OCI-LY3 (cell line): ENCODE results near the gene CAV1.

Experiments
- EZH2phosphoT487 ChIP-seq: fragments of 200-600 bp; shearing (Covaris generic); IDR thresholded peaks from 2 replicates; pipeline ENCODE4 v1.6.1; 2018; ENCODE audit warnings: antibody characterized with exemption, mixed run types, low read depth
- TF ChIP-seq, protein P1 (sequence below): fragments of 200-600, 300-600 bp; sonication (generic); IDR thresholded peaks from 2 replicates; pipeline ENCODE4 v1.5.1; 2014; ENCODE audit warnings: antibody characterized with exemption, low read length, low read depth

DNA sequence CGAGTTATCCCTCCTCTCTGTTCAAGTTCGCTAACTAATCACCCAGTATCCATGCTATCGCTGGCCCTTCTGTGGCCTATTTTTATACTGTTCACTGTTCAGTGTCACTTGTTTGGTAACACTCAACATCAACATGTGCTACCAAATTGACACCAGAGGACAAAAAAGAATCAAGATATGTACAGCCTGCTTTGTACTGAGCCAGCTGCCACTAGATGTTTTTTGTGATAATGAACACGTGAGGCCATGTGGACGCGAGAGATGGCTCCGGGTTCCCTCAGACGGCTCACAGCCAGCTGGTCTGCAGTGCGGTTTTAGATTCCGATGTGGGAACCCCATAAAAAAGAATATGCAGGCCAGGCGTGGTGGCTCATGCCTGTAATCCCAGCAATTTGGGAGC lies 21.2 kb downstream of the CAV1 start:
- TF ChIP-seq, protein P1, sequence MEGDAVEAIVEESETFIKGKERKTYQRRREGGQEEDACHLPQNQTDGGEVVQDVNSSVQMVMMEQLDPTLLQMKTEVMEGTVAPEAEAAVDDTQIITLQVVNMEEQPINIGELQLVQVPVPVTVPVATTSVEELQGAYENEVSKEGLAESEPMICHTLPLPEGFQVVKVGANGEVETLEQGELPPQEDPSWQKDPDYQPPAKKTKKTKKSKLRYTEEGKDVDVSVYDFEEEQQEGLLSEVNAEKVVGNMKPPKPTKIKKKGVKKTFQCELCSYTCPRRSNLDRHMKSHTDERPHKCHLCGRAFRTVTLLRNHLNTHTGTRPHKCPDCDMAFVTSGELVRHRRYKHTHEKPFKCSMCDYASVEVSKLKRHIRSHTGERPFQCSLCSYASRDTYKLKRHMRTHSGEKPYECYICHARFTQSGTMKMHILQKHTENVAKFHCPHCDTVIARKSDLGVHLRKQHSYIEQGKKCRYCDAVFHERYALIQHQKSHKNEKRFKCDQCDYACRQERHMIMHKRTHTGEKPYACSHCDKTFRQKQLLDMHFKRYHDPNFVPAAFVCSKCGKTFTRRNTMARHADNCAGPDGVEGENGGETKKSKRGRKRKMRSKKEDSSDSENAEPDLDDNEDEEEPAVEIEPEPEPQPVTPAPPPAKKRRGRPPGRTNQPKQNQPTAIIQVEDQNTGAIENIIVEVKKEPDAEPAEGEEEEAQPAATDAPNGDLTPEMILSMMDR: no peak
- no peak for TF ChIP-seq EZH2phosphoT487
